Esophagus muscularis mucosa (tissue), 2 donors: ENCODE results near the gene PGGT1B.

Experiments
- EP300 ChIP-seq: sonication (generic); formaldehyde crosslinking; IDR thresholded peaks from one replicate; pipeline ENCODE4 v1.6.1; 2017; ENCODE audit warnings: antibody characterized with exemption
- POLR2A ChIP-seq: fragments of 450-650 bp; IDR thresholded peaks from one replicate; pipeline ENCODE4 v1.6.1; 2017; ENCODE audit warnings: antibody characterized with exemption, moderate library complexity, mild to moderate bottlenecking, low read depth

- TF ChIP-seq EP300 (no peak), POLR2A (no peak)
Observed at GRCh38 chr5:115289104-115289503, 26.4 kb upstream of the PGGT1B start.
